ENCODE measurements around the gene CDRT4.

The CDRT4 gene

DNA sequence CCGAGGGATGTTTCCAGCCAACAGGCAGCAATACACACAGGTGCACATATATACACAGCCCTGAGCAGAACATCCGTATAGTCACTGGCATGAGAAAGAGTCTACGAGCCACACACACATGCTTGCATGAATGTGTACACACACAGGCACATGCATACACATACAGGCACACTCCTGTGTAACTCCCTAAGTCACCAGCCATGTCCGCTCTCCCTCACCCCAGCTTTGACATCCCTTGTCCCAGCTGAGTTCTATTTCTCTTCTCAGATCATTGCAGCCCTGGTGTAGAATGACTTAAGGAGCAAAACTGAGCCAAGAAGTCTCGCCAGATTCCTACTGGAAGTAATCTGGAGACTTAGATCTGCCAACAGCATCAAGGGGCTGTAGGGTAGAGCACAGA, 13.1 kb downstream of the CDRT4 start:
- CTCF ChIA-PET, result no interaction called here
- TF ChIP-seq, protein P1, sequence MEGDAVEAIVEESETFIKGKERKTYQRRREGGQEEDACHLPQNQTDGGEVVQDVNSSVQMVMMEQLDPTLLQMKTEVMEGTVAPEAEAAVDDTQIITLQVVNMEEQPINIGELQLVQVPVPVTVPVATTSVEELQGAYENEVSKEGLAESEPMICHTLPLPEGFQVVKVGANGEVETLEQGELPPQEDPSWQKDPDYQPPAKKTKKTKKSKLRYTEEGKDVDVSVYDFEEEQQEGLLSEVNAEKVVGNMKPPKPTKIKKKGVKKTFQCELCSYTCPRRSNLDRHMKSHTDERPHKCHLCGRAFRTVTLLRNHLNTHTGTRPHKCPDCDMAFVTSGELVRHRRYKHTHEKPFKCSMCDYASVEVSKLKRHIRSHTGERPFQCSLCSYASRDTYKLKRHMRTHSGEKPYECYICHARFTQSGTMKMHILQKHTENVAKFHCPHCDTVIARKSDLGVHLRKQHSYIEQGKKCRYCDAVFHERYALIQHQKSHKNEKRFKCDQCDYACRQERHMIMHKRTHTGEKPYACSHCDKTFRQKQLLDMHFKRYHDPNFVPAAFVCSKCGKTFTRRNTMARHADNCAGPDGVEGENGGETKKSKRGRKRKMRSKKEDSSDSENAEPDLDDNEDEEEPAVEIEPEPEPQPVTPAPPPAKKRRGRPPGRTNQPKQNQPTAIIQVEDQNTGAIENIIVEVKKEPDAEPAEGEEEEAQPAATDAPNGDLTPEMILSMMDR (conservative IDR thresholded peaks at IDR 0.05; ENCODE audit: low read depth), result no peak

DNA sequence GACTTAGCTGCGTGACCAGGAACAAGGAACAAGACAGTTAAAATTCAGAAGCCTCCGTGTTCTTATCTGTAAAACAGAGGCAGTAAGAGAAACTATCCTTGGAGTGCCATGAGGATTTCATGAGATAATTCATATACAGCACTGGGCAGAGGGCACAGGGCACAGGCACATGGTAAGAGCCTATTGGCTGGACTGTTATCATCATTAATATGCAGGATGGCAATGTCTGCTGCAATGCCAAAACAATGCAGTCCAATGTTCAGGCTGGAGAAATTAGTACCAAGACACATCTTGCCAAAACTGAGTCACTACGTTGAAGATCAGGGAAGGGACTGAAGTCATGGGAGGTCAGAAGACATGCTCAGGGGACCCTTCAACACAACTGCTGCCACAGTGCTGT, 13.6 kb downstream of the CDRT4 start:
- TF ChIP-seq, protein P1 (conservative IDR thresholded peaks at IDR 0.05; ENCODE audit: low read depth), result no peak
- no peak for DNase-seq (ENCODE audit: low spot score)
- ChIA-PET CTCF (no interaction called here), POLR2A (ENCODE audit: low non-redundant PET) (no interaction called here)
- no peak overlapping the region for H3K27ac ChIP-seq

More for the DNA sequence above, 13.1 kb downstream of the CDRT4 start:
- DNase-seq (ENCODE audit: low spot score), result no peak
- H3K27ac ChIP-seq, result no peak overlapping the region
- POLR2A ChIA-PET (ENCODE audit: low non-redundant PET), result no interaction called here

DNA sequence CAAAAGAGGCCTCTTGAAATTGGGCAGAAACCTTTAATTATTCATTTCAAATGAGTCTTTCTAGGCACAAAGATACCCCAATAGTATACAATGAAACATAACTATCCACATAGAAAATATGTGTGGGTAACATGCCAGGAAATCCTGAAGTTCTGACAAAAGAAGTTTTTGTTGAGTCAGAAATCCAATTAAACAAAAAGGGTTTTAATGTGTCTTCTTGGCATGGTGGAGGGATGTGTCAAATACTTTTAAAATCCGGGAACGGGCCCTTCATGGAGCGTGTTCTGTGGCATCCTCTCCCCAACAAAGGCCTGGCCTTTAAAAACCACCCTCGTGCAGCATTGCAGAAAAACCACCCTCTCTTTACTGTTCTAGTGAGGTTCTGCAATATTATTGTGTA, 14.2 kb downstream of the CDRT4 start:
- no peak overlapping the region for H3K27ac ChIP-seq
- CTCF ChIA-PET, result interaction anchor here (0.6 kb wide), 1 partner anchor 37 kb away, joined by 3 read pairs; no protein-coding TSS in a partner anchor
- TF ChIP-seq, protein P1 (conservative IDR thresholded peaks at IDR 0.05; ENCODE audit: low read depth), result no peak
- POLR2A ChIA-PET (ENCODE audit: low non-redundant PET), result no interaction called here
- DNase-seq (ENCODE audit: low spot score), result no peak

DNA sequence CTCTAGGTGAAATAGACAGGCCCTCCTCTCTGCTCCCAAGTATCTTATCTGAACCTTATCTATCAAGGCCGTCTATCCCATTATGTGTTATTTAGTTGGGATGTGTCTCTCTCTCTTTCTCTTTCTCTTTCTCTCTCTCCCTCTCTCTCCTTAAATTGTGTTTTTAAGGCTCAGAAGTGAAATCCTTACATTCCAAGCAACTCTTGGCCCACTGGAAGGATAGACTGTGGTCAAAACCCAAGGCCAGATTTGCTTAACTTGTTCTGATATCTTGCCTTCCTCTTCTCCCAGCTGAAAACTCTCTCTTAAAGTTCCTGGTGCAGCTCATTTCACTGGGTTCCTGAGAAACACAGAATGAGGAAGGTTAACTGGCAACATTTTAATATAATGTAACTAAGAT, 14.7 kb downstream of the CDRT4 start:
- no peak for DNase-seq (ENCODE audit: low spot score)
- ChIA-PET CTCF (interaction anchor here (0.6 kb wide), 1 partner anchor 37 kb away, joined by 3 read pairs; no protein-coding TSS in a partner anchor), POLR2A (ENCODE audit: low non-redundant PET) (no interaction called here)
- TF ChIP-seq, protein P1 (conservative IDR thresholded peaks at IDR 0.05; ENCODE audit: low read depth), result no peak
- H3K27ac ChIP-seq, result no peak overlapping the region

DNA sequence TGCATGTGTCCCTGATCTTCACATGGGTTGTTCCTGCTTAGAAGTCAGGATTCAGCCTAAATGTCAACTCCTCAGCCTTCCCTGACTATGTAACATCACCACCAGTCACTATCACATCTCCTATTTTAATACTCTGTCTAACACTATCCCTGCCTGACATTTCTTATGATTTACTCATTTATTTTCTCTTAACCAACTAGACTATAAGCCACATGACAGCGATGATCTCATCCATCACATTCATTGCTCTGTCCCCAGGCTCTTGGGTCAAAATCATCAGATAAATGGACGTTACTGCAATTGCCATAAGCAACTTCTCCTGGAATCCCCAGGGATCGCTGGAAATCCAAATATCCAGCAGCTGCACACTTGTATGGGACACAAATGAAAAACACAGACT, 15.7 kb downstream of the CDRT4 start:
- no peak overlapping the region for H3K27ac ChIP-seq
- ChIA-PET POLR2A (ENCODE audit: low non-redundant PET) (no interaction called here), CTCF (no interaction called here)
- TF ChIP-seq, protein P1 (conservative IDR thresholded peaks at IDR 0.05; ENCODE audit: low read depth), result no peak
- no peak for DNase-seq (ENCODE audit: low spot score)

DNA sequence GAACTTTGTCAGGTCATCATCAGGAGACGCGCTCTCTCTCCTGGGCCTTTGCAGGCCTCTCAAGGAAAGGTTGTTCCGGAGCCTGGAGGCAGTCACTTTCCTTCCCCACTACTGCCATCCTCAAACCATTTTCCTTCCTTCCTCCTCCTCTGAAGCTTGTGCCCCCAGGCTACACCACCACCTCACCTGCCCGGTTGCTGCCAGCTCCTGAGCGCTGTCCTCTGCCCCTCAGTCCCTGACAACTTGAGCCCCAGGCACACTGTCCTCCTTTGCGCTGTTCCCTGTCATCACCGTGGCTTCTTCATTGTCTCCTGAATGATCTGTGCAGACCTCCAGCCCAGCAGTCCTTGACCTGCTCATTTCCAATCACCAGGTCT, 18.9 kb downstream of the CDRT4 start:
- no peak for DNase-seq (ENCODE audit: low spot score)
- no peak overlapping the region for H3K27ac ChIP-seq
- ChIA-PET POLR2A (ENCODE audit: low non-redundant PET) (no interaction called here), CTCF (interaction anchor here (0.6 kb wide), 1 partner anchor 412 kb away, joined by 3 read pairs; no protein-coding TSS in a partner anchor)
- TF ChIP-seq, protein P1 (conservative IDR thresholded peaks at IDR 0.05; ENCODE audit: low read depth), result no peak
